Esophagus muscularis mucosa (tissue), 4 donors: ENCODE measurements around the gene RNU6-9. TPM values are rescaled to one million over a fixed set of nuclear protein-coding genes. Genes with fewer than 3 reads are reported as not detected.
A peak's percentile ranks its signal among the peaks of the same experiment; 100 is the strongest.

Source experiments
- DNase-seq: peaks from one replicate; pipeline ENCODE4 v3.0.0-alpha.2; 2017; ENCODE audit errors: extremely low spot score
- H3K27ac ChIP-seq, 4 donors: fragments of 200-600 bp; sonication (generic); replicated peaks in 1 of 4; 1 replicate in 3 of 4; 2 replicates in 1 of 4; pipeline ENCODE4 v1.5.1; 2016 to 2019; ENCODE audit warnings: mild to moderate bottlenecking in 1 of 4
- H3K27me3 ChIP-seq, 4 donors: fragments of 200-600 bp; sonication (generic); one replicate each; pipeline versions ENCODE4 v1.5.1 to v1.6.0; 2016 to 2019
- H3K36me3 ChIP-seq, 4 donors: fragments of 200-600 bp; sonication (generic); one replicate each; pipeline ENCODE4 v1.5.1; 2016 to 2019
- H3K4me1 ChIP-seq, 4 donors: fragments of 200-600 bp; sonication (generic); one replicate each; pipeline ENCODE4 v1.5.1; 2016 to 2019
- H3K4me3 ChIP-seq, 4 donors: fragments of 200-600 bp; sonication (generic); 1 replicate in 2 of 4; 2 replicates in 2 of 4; pipeline ENCODE4 v1.5.1; 2016 to 2019; ENCODE audit warnings: mild to moderate bottlenecking in 4 of 4, moderate library complexity in 1 of 4
- H3K9me3 ChIP-seq, 4 donors: fragments of 200-600 bp; sonication (generic); 1 replicate in 3 of 4; 2 replicates in 1 of 4; pipeline ENCODE4 v1.5.1; 2016 to 2019
- EP300 ChIP-seq: sonication (generic); formaldehyde crosslinking; IDR thresholded peaks from one replicate; pipeline ENCODE4 v1.6.1; 2017; ENCODE audit warnings: antibody characterized with exemption
- POLR2A ChIP-seq: fragments of 450-650 bp; IDR thresholded peaks from one replicate; pipeline ENCODE4 v1.6.1; 2017; ENCODE audit warnings: antibody characterized with exemption, moderate library complexity, mild to moderate bottlenecking, low read depth
- POLR2AphosphoS5 ChIP-seq, 2 donors: sonication (generic); formaldehyde crosslinking; IDR thresholded peaks; one replicate each; pipeline ENCODE4 v1.6.1; 2017; ENCODE audit warnings: antibody characterized with exemption in 2 of 2
- WGBS: methylation state at CpG from one replicate; pipeline ENCODE4 v1.1.5; 2018; 5-methylcytosine and 5-hydroxymethylcytosine counted together
- intact Hi-C: fragments of 100-400 bp; cut with DNase I; formaldehyde crosslinking; loops from one replicate; pipeline ENCODE4 v1.15.1; 2023
- total RNA-seq, 4 donors: library from RNA; depleted of rRNA; stranded (reverse); fragments of >200 nt; gene quantifications; one replicate each; pipeline versions ENCODE4 v1.1.0 to v1.2.1, GENCODE V29; 2016
- TF ChIP-seq, protein P1 (sequence below), 3 experiments: fragments of 200-600 bp in 2 of 3; fragments of 450-650 bp in 1 of 3; sonication (generic) in 2 of 3; IDR thresholded peaks; one replicate each; pipeline ENCODE4 v1.5.1; 2017 to 2019; ENCODE audit warnings: antibody characterized with exemption in 3 of 3, mild to moderate bottlenecking in 2 of 3, moderate library complexity in 1 of 3

RNU6-9 gene
- total RNA-seq, 4 donors from 2014 or later = not detected

- 3% methylated on average over 14 of the region's 58 CpGs for WGBS
- intact Hi-C loops = no loop called here
- H3K9me3 ChIP-seq = no peaks in the 10 kb centered on the region
- TF ChIP-seq, protein P1, sequence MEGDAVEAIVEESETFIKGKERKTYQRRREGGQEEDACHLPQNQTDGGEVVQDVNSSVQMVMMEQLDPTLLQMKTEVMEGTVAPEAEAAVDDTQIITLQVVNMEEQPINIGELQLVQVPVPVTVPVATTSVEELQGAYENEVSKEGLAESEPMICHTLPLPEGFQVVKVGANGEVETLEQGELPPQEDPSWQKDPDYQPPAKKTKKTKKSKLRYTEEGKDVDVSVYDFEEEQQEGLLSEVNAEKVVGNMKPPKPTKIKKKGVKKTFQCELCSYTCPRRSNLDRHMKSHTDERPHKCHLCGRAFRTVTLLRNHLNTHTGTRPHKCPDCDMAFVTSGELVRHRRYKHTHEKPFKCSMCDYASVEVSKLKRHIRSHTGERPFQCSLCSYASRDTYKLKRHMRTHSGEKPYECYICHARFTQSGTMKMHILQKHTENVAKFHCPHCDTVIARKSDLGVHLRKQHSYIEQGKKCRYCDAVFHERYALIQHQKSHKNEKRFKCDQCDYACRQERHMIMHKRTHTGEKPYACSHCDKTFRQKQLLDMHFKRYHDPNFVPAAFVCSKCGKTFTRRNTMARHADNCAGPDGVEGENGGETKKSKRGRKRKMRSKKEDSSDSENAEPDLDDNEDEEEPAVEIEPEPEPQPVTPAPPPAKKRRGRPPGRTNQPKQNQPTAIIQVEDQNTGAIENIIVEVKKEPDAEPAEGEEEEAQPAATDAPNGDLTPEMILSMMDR (IDR thresholded peaks at IDR 0.05) = no peak
- no peak for TF ChIP-seq POLR2A
- no peak for TF ChIP-seq POLR2AphosphoS5 (IDR thresholded peaks at IDR 0.05)
- no peak for TF ChIP-seq EP300
- DNase-seq = no peak
- H3K4me1 ChIP-seq = peaks cover 33 to 61% (median 54%) of the 10 kb centered on the region in 4 donors
- peaks cover 3 to 54% (median 48%) of the 10 kb centered on the region in 4 donors for H3K27me3 ChIP-seq
- H3K36me3 ChIP-seq = no peaks in the 10 kb centered on the region
- H3K27ac ChIP-seq = no peak overlapping the region
- H3K4me3 ChIP-seq = peak overlapping the region in 1 of 4 donors; percentile 44
Observed at GRCh38 chr19:918481-919198, 25.4 kb downstream of the RNU6-9 start.

DNA sequence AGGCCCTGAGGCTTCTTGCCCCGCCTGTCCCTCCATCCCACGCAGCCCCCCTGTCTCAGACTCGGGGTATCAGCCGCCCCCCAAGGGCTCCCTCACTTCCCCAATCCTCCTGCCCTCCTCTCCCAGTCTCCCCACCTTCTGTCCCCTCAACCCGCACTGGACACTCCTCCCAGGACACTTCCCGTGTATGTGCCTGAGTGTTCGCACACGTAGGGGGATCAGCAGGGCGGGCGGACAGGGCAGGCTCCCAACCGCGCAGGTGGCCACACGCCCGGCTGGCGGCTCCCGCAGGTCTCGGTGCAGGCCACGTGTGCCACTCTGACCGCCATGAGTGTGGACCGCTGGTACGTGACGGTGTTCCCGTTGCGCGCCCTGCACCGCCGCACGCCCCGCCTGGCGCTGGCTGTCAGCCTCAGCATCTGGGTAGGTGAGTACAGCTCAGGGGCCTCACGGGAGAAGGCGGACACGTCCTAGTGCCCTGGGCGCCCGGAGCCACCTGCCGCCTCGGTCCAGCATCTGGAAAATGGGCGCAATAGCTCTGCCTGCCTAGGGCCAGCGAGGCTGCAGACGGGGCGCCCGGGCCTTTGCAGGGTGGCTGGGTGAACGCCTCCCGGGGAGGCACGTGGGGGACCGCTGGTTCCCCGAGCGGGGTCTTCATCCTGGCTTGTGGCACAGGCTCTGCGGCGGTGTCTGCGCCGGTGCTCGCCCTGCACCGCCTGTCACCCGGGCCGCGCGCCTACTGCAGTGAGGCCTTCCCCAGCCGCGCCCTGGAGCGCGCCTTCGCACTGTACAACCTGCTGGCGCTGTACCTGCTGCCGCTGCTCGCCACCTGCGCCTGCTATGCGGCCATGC, 26.1 kb downstream of the RNU6-9 start:
- H3K4me3 ChIP-seq = peak overlapping the region; percentile 24 to 45 (median 29)
- WGBS = 4% methylated on average over 41 of the region's 68 CpGs
- H3K27me3 ChIP-seq = peaks cover 3 to 54% (median 48%) of the 10 kb centered on the region in 4 donors
- intact Hi-C loops = loop anchor here (2.0 kb wide), 2 partner anchors 61 to 151 kb away; partner anchors contain the start of gene CFD
- TF ChIP-seq EP300 (no peak), POLR2A (no peak), POLR2AphosphoS5 (IDR thresholded peaks at IDR 0.05) (no peak)
- TF ChIP-seq, protein P1 (IDR thresholded peaks at IDR 0.05) = no peak
- DNase-seq = no peak
- no peaks in the 10 kb centered on the region for H3K36me3 ChIP-seq
- H3K27ac ChIP-seq = no peak overlapping the region
- no peaks in the 10 kb centered on the region for H3K9me3 ChIP-seq
- H3K4me1 ChIP-seq = peaks cover 30 to 60% (median 54%) of the 10 kb centered on the region in 4 donors

- intact Hi-C loops = loop anchor here (2.0 kb wide), 2 partner anchors 61 to 151 kb away; partner anchors contain the start of gene CFD
- H3K27me3 ChIP-seq = peaks cover 3 to 54% (median 48%) of the 10 kb centered on the region in 4 donors
- H3K36me3 ChIP-seq = no peaks in the 10 kb centered on the region
- H3K4me3 ChIP-seq = peak overlapping the region; percentile 24 to 45 (median 29)
- no peak for DNase-seq
- WGBS = under 1% methylated on average over 21 of the region's 84 CpGs
- H3K27ac ChIP-seq = no peak overlapping the region
- peaks cover 36 to 69% (median 62%) of the 10 kb centered on the region in 4 donors for H3K4me1 ChIP-seq
- H3K9me3 ChIP-seq = no peaks in the 10 kb centered on the region
- TF ChIP-seq, protein P1 (IDR thresholded peaks at IDR 0.05) = no peak
- no peak for TF ChIP-seq POLR2A
- no peak for TF ChIP-seq POLR2AphosphoS5 (IDR thresholded peaks at IDR 0.05)
- TF ChIP-seq EP300 = no peak
Observed at GRCh38 chr19:920051-920864, 27.0 kb downstream of the RNU6-9 start.

DNA sequence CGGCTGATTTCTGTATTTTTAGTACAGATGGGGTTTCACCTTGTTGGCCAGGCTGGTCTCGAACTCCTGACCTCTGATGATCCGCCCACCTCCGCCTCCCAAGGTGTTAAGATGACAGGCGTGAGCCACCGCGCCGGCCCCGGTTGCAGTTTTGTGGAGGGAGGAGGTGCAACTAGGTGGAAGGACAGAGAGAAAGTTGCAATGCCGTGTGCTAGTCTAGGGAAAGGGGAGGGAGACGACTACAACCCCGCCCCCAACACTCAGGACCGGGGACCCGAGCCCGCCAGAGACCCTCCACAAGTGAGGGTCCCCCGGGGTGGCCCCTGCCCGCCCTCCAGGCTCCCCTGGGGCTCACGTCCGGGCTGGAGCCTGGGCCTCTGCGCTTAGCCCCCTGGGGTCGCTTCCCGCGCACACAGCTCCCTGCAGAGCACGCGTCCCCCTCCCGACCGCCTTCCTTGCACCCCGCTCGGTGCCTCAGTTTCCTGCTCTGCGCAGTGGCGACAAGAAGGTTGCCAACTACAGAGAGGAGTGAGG, 31.3 kb downstream of the RNU6-9 start:
- 11% methylated on average over 16 of the region's 31 CpGs for WGBS
- Histone ChIP-seq H3K27me3 (peaks cover 0 to 20% (median 18%) of the 10 kb centered on the region in 4 donors), H3K9me3 (no peaks in the 10 kb centered on the region), H3K27ac (peak overlapping the region in 3 of 4 donors; percentile 82 to 88 (median 87)), H3K4me3 (peak overlapping the region; percentile 82 to 98 (median 88)), H3K36me3 (peaks cover 0 to 7% (median 3%) of the 10 kb centered on the region in 4 donors), H3K4me1 (peaks cover 31 to 68% (median 51%) of the 10 kb centered on the region in 4 donors)
- DNase-seq = no peak
- intact Hi-C loops = no loop called here
- TF ChIP-seq POLR2A (no peak), POLR2AphosphoS5 (IDR thresholded peaks at IDR 0.05) (no peak), EP300 (no peak)
- TF ChIP-seq, protein P1 (IDR thresholded peaks at IDR 0.05) = no peak
